Measurements from ENCODE around the gene NCAPD3. TPM values are rescaled to one million over a fixed set of nuclear protein-coding genes. Genes with fewer than 3 reads are reported as not detected.

The NCAPD3 gene
- total and polyA plus RNA-seq, 2 donors (not counting 3 experiments of a cell fraction or from before 2014, with no cell fraction given), result 22.6 to 43.8 TPM

DNA sequence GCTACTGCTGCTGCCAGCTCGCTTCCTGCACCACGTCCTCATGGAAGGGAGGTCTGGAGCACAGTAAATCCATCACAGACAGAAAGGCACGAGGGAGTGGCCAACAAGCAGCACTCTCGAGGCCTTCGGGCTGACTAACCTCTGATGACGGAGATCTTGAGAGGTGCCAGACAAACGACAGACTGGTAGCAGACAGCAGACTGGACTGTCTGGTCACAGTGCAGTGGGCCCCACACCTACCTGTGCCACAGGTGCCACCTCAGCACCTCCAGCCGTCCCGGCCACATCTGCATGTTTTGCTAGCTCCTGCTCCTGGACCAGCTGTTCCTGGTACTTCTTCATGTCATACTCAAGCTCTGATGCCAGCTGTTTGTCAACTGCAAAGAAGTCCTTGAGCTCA, 64.1 kb downstream of the NCAPD3 start:
- Histone ChIP-seq H3K9me1 (replicated peaks; ENCODE audit: control insufficient read depth, extremely low read depth, insufficient read depth, low read length) (no peaks in the 10 kb centered on the region), H2AFZ (ENCODE audit: low read depth, low read length) (no peak overlapping the region), H3K4me2 (ENCODE audit: insufficient read depth, low read length) (no peak overlapping the region), H3K4me1 (ENCODE audit: control insufficient read depth, extremely low read depth, insufficient read depth, low read length) (no peaks in the 10 kb centered on the region), H3K9me3 (replicated peaks; ENCODE audit: control insufficient read depth, insufficient read depth, low read length) (no peaks in the 10 kb centered on the region), H3K79me2 (ENCODE audit: control insufficient read depth, insufficient read depth, low read length) (no peaks in the 10 kb centered on the region), H3K36me3 (ENCODE audit: control insufficient read depth in 2 of 2, extremely low read depth in 1 of 2, insufficient read depth in 2 of 2, low read length in 2 of 2) (peaks cover 10 to 12% of the 10 kb centered on the region in 2 experiments), H3K27me3 (ENCODE audit: control insufficient read depth in 2 of 2, insufficient read depth in 2 of 2, low read length in 2 of 2) (no peaks in the 10 kb centered on the region), H4K20me1 (replicated peaks; ENCODE audit: control insufficient read depth, extremely low read depth, insufficient read depth, low read length) (no peaks in the 10 kb centered on the region), H3K27ac (ENCODE audit: insufficient read depth, low read depth, low read length) (no peak overlapping the region), H3K9ac (replicated peaks; ENCODE audit: extremely low read depth, insufficient read depth, low read length) (no peak overlapping the region), H3K4me3 (replicated peaks in 1 of 3; ENCODE audit: insufficient read depth in 1 of 3, low read depth in 1 of 3, low read length in 3 of 3) (no peak overlapping the region)
- BruUV-seq (replicated peaks), result no TSS peak
- ChIA-PET CTCF (interaction anchor here (1.4 kb wide), 1 partner anchor 232 kb away, joined by 4 read pairs; no protein-coding TSS in a partner anchor), POLR2A (no interaction called here)
- TF ChIP-seq FOS (IDR thresholded peaks at IDR 0.05; ENCODE audit: borderline replicate concordance, insufficient read depth, low read length) (no peak), JUN (IDR thresholded peaks at IDR 0.05; ENCODE audit: borderline replicate concordance, insufficient read depth, insufficient read length, low read depth) (no peak), POLR2AphosphoS5 (IDR thresholded peaks at IDR 0.05; ENCODE audit: insufficient read depth, low read depth, low read length) (no peak), EZH2 (IDR thresholded peaks at IDR 0.05; ENCODE audit: borderline replicate concordance, low read depth, low read length, severe bottlenecking) (no peak), MAX (IDR thresholded peaks at IDR 0.05; ENCODE audit: insufficient read depth, insufficient read length) (no peak), MYC (IDR thresholded peaks at IDR 0.05; ENCODE audit: low read depth, low read length) (no peak), GATA2 (IDR thresholded peaks at IDR 0.05; ENCODE audit: insufficient read depth, insufficient read length, low read depth, low read length) (no peak), POLR2A (IDR thresholded peaks at IDR 0.05; ENCODE audit: low read depth, low read length) (no peak)
- TF ChIP-seq, protein P1, sequence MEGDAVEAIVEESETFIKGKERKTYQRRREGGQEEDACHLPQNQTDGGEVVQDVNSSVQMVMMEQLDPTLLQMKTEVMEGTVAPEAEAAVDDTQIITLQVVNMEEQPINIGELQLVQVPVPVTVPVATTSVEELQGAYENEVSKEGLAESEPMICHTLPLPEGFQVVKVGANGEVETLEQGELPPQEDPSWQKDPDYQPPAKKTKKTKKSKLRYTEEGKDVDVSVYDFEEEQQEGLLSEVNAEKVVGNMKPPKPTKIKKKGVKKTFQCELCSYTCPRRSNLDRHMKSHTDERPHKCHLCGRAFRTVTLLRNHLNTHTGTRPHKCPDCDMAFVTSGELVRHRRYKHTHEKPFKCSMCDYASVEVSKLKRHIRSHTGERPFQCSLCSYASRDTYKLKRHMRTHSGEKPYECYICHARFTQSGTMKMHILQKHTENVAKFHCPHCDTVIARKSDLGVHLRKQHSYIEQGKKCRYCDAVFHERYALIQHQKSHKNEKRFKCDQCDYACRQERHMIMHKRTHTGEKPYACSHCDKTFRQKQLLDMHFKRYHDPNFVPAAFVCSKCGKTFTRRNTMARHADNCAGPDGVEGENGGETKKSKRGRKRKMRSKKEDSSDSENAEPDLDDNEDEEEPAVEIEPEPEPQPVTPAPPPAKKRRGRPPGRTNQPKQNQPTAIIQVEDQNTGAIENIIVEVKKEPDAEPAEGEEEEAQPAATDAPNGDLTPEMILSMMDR (IDR thresholded peaks at IDR 0.05; ENCODE audit: extremely low read depth in 1 of 2, insufficient read depth in 1 of 2, low read depth in 1 of 2, low read length in 2 of 2), result no peak
- no peak for FAIRE-seq
- dilution Hi-C loops (cut with MboI; ENCODE audit: extremely low pct_ligation_motif_present, low sequenced_read_pairs), result no loop called here
- intact Hi-C loops (cut with micrococcal nuclease), result no loop called here
- DNase-seq (ENCODE audit: low read depth, low spot score), result no peak
